ENCODE results near the gene SLC4A1AP.

Gene SLC4A1AP

GRCh38 chr2:27703638-27704341, 40.1 kb downstream of the SLC4A1AP start:
- Mint-ChIP-seq H3K36me3 (ENCODE audit: low read depth) (no peaks in the 10 kb centered on the region), H3K4me3 (no peak overlapping the region), H3K9me3 (no peaks in the 10 kb centered on the region), H3K27me3 (ENCODE audit: low read depth) (no peaks in the 10 kb centered on the region), H3K4me1 (peaks cover 35% of the 10 kb centered on the region), H3K27ac (peak overlapping the region in 2 of 3 experiments; percentile 32 to 48)
- TF ChIP-seq CTCF (IDR thresholded peaks at IDR 0.05; ENCODE audit: unreplicated experiment in 3 of 3) = peak; percentile 82 to 89 (median 85)

- TF ChIP-seq CTCF (IDR thresholded peaks at IDR 0.05; ENCODE audit: unreplicated experiment in 3 of 3) = no peak
- peak overlapping the region in 2 of 3 experiments; percentile 38 to 55 for H3K27ac Mint-ChIP-seq
- no peaks in the 10 kb centered on the region for H3K36me3 Mint-ChIP-seq (ENCODE audit: low read depth)
- H3K27me3 Mint-ChIP-seq (ENCODE audit: low read depth) = no peaks in the 10 kb centered on the region
- H3K4me1 Mint-ChIP-seq = peaks cover 37% of the 10 kb centered on the region
- no peak overlapping the region for H3K4me3 Mint-ChIP-seq
- no peaks in the 10 kb centered on the region for H3K9me3 Mint-ChIP-seq
Observed at GRCh38 chr2:27704342-27704876, 40.7 kb downstream of the SLC4A1AP start.

- no peaks in the 10 kb centered on the region for H3K36me3 Mint-ChIP-seq (ENCODE audit: low read depth)
- no peak overlapping the region for H3K4me3 Mint-ChIP-seq
- no peaks in the 10 kb centered on the region for H3K27me3 Mint-ChIP-seq (ENCODE audit: low read depth)
- no peak for TF ChIP-seq CTCF (IDR thresholded peaks at IDR 0.05; ENCODE audit: unreplicated experiment in 3 of 3)
- peak overlapping the region; percentile 11 to 74 (median 65) for H3K27ac Mint-ChIP-seq
- no peaks in the 10 kb centered on the region for H3K9me3 Mint-ChIP-seq
- H3K4me1 Mint-ChIP-seq = peaks cover 37% of the 10 kb centered on the region
Observed at GRCh38 chr2:27705851-27706622, 42.3 kb downstream of the SLC4A1AP start.

GRCh38 chr2:27707462-27708256, 44.0 kb downstream of the SLC4A1AP start:
- no peak for TF ChIP-seq CTCF (IDR thresholded peaks at IDR 0.05; ENCODE audit: unreplicated experiment in 3 of 3)
- Mint-ChIP-seq H3K4me3 (no peak overlapping the region), H3K9me3 (no peaks in the 10 kb centered on the region), H3K27me3 (ENCODE audit: low read depth) (no peaks in the 10 kb centered on the region), H3K36me3 (ENCODE audit: low read depth) (no peaks in the 10 kb centered on the region), H3K4me1 (peaks cover 38% of the 10 kb centered on the region), H3K27ac (peak overlapping the region in 2 of 3 experiments; percentile 35 to 78)

- Mint-ChIP-seq H3K9me3 (no peaks in the 10 kb centered on the region), H3K4me1 (peaks cover 35% of the 10 kb centered on the region), H3K4me3 (no peak overlapping the region), H3K27me3 (ENCODE audit: low read depth) (peaks cover 4% of the 10 kb centered on the region), H3K36me3 (ENCODE audit: low read depth) (no peaks in the 10 kb centered on the region), H3K27ac (peak overlapping the region in 2 of 3 experiments; percentile 78 to 88)
- TF ChIP-seq CTCF (IDR thresholded peaks at IDR 0.05; ENCODE audit: unreplicated experiment in 3 of 3) = no peak
Observed at GRCh38 chr2:27708257-27708654, 44.6 kb downstream of the SLC4A1AP start.

Measured in nephron (organoid).